IMR-90 (cell line): Measurements from ENCODE around the gene RHOBTB1. TPM values are rescaled to one million over a fixed set of nuclear protein-coding genes. Genes with fewer than 3 reads are reported as not detected.
A peak's percentile ranks its signal among the peaks of the same experiment; 100 is the strongest.

Experiments
- ATAC-seq: fragments of 200-7000 bp; cut with Tn5 transposase; 2 replicates; pipeline ENCODE4 v1.9.1; 2020; ENCODE audit warnings: low read depth, mild to moderate bottlenecking, moderate library complexity
- BruUV-seq: library from RNA; stranded (reverse); fragments of 400-500 nt; replicated peaks from 2 replicates; lab custom pipeline; 2021; lab: Mats Ljungman, UMichigan
- CTCF ChIA-PET: fragments of 300-600 bp; formaldehyde crosslinking; extraction: SDS; loops from one replicate; lab custom pipeline; 2021; ENCODE audit warnings: antibody characterized with exemption; lab: Yijun Ruan, JAX
- POLR2A ChIA-PET: fragments of 300-600 bp; sonication (Branson Sonifier 250); formaldehyde crosslinking; loops from one replicate; lab custom pipeline; 2022; ENCODE audit warnings: antibody characterized with exemption; ENCODE audit not compliant: unreplicated experiment; lab: Charles Lee
- DNase-seq: peaks from one replicate; pipeline ENCODE4 v3.0.0; 2013
- H2AFZ ChIP-seq: replicated peaks from 2 replicates; pipeline ENCODE3; 2013; ENCODE audit warnings: low read length, mild to moderate bottlenecking; ENCODE audit not compliant: poor library complexity
- H2AK5ac ChIP-seq: 2 replicates; pipeline ENCODE4 v1.6.1; 2013; ENCODE audit warnings: low read depth, low read length, inconsistent platforms
- H2AK9ac ChIP-seq: replicated peaks from 2 replicates; pipeline ENCODE3; 2013; ENCODE audit warnings: mild to moderate bottlenecking, low read depth, low read length, moderate library complexity; ENCODE audit not compliant: poor library complexity
- H2BK120ac ChIP-seq: 2 replicates; pipeline ENCODE4 v1.6.1; 2013; ENCODE audit warnings: low read depth, low read length, inconsistent platforms
- H2BK15ac ChIP-seq: 3 replicates; pipeline ENCODE4 v1.6.1; 2013; ENCODE audit warnings: low read depth, low read length, inconsistent platforms
- H2BK20ac ChIP-seq: 2 replicates; pipeline ENCODE4 v1.6.1; 2013; ENCODE audit warnings: low read depth, mild to moderate bottlenecking, inconsistent platforms, low read length, moderate library complexity
- H2BK5ac ChIP-seq: 2 replicates; pipeline ENCODE4 v1.6.1; 2013; ENCODE audit warnings: mild to moderate bottlenecking, low read depth, low read length, inconsistent platforms; ENCODE audit not compliant: poor library complexity, severe bottlenecking
- H3K14ac ChIP-seq: replicated peaks from 2 replicates; pipeline ENCODE4 v1.6.1; 2013; ENCODE audit warnings: low read depth, low read length, inconsistent platforms
- H3K18ac ChIP-seq: 2 replicates; pipeline ENCODE4 v1.6.1; 2013; ENCODE audit warnings: low read depth, low read length, control low read depth
- H3K23ac ChIP-seq: 2 replicates; pipeline ENCODE4 v1.6.1; 2013; ENCODE audit warnings: low read depth, low read length, inconsistent platforms
- H3K27ac ChIP-seq: 2 replicates; pipeline ENCODE4 v1.5.1; 2013; ENCODE audit warnings: mild to moderate bottlenecking, control low read depth, low read length; ENCODE audit not compliant: insufficient read depth
- H3K27me3 ChIP-seq: 2 replicates; pipeline ENCODE4 v1.6.1; 2013; ENCODE audit warnings: low read length; ENCODE audit not compliant: control insufficient read depth, insufficient read depth
- H3K36me3 ChIP-seq: 2 replicates; pipeline ENCODE4 v1.6.1; 2013; ENCODE audit warnings: low read length, mixed read lengths; ENCODE audit not compliant: control insufficient read depth, insufficient read depth
- H3K4ac ChIP-seq: 2 replicates; pipeline ENCODE4 v1.6.1; 2013; ENCODE audit warnings: low read depth, low read length, inconsistent platforms
- H3K4me1 ChIP-seq: 2 replicates; pipeline ENCODE4 v1.6.1; 2013; ENCODE audit warnings: low read length, mixed read lengths; ENCODE audit not compliant: control insufficient read depth, insufficient read depth
- H3K4me2 ChIP-seq: 2 replicates; pipeline ENCODE4 v1.6.1; 2013; ENCODE audit warnings: low read depth, mild to moderate bottlenecking, control low read depth, low read length, moderate library complexity
- H3K4me3 ChIP-seq: 2 replicates; pipeline ENCODE4 v1.5.1; 2013; ENCODE audit warnings: low read depth, mild to moderate bottlenecking, control low read depth, low read length, moderate library complexity; ENCODE audit not compliant: insufficient read depth
- H3K56ac ChIP-seq: 2 replicates; pipeline ENCODE4 v1.6.1; 2013; ENCODE audit warnings: low read length, inconsistent platforms; ENCODE audit not compliant: insufficient read depth; ENCODE audit errors: extremely low read depth
- H3K79me1 ChIP-seq, 2 experiments: 2 replicates each; pipeline ENCODE4 v1.6.1; 2013; ENCODE audit warnings: low read length in 2 of 2, inconsistent platforms in 1 of 2, low read depth in 1 of 2
- H3K9ac ChIP-seq: 2 replicates; pipeline ENCODE4 v1.6.1; 2013; ENCODE audit warnings: low read depth, low read length, control low read depth
- H3K9me1 ChIP-seq: 2 replicates; pipeline ENCODE4 v1.6.1; 2013; ENCODE audit warnings: low read length, inconsistent platforms; ENCODE audit not compliant: insufficient read depth
- H3K9me3 ChIP-seq: 2 replicates; pipeline ENCODE4 v1.6.1; 2013; ENCODE audit warnings: low read length; ENCODE audit not compliant: control insufficient read depth, insufficient read depth
- H4K20me1 ChIP-seq: 2 replicates; pipeline ENCODE4 v1.6.1; 2013; ENCODE audit warnings: low read length, inconsistent platforms; ENCODE audit not compliant: insufficient read depth
- H4K5ac ChIP-seq: 2 replicates; pipeline ENCODE4 v1.6.1; 2013; ENCODE audit warnings: mild to moderate bottlenecking, low read depth, low read length, control low read depth
- H4K8ac ChIP-seq, 2 experiments: 2 replicates each; pipeline ENCODE4 v1.6.1; 2013; ENCODE audit warnings: low read depth in 2 of 2, low read length in 2 of 2, control low read depth in 1 of 2, inconsistent platforms in 1 of 2
- H4K91ac ChIP-seq: 2 replicates; pipeline ENCODE4 v1.6.1; 2013; ENCODE audit warnings: low read depth, low read length, inconsistent platforms; ENCODE audit not compliant: insufficient read depth
- BHLHE40 ChIP-seq: fragments of 150-350 bp; IDR thresholded peaks from 2 replicates; pipeline ENCODE4 v1.6.1; 2016; ENCODE audit warnings: mild to moderate bottlenecking, low read depth, low read length
- CEBPB ChIP-seq: IDR thresholded peaks from 2 replicates; pipeline ENCODE4 v1.6.1; 2012; ENCODE audit warnings: low read depth, low read length, improper control_type of control experiment
- CHD1 ChIP-seq: IDR thresholded peaks from 2 replicates; pipeline ENCODE4 v1.6.1; 2012; ENCODE audit warnings: low read depth, low read length, improper control_type of control experiment
- CTCF ChIP-seq: conservative IDR thresholded peaks from 2 replicates; pipeline ENCODE4 v1.5.1; 2012; ENCODE audit warnings: mild to moderate bottlenecking, low read depth, low read length, improper control_type of control experiment
- ELK1 ChIP-seq: fragments of 150-350 bp; IDR thresholded peaks from 2 replicates; pipeline ENCODE4 v1.6.1; 2016; ENCODE audit warnings: low read depth, mild to moderate bottlenecking, low read length, moderate library complexity, borderline replicate concordance
- FOS ChIP-seq: fragments of 150-350 bp; IDR thresholded peaks from 2 replicates; pipeline ENCODE4 v1.6.1; 2016; ENCODE audit warnings: low read depth, low read length
- MAFK ChIP-seq: IDR thresholded peaks from 2 replicates; pipeline ENCODE4 v1.6.1; 2012; ENCODE audit warnings: low read depth, low read length, improper control_type of control experiment
- MAZ ChIP-seq: IDR thresholded peaks from 2 replicates; pipeline ENCODE4 v1.6.1; 2012; ENCODE audit warnings: low read depth, mild to moderate bottlenecking, low read length, improper control_type of control experiment, moderate library complexity, borderline replicate concordance
- MXI1 ChIP-seq: IDR thresholded peaks from 2 replicates; pipeline ENCODE4 v1.6.1; 2012; ENCODE audit warnings: low read depth, mild to moderate bottlenecking, low read length, moderate library complexity, borderline replicate concordance
- NFE2L2 ChIP-seq: fragments of 150-350 bp; IDR thresholded peaks from 2 replicates; pipeline ENCODE4 v1.6.1; 2016; ENCODE audit warnings: low read depth, mild to moderate bottlenecking, low read length
- POLR2A ChIP-seq: IDR thresholded peaks from 2 replicates; pipeline ENCODE4 v1.6.1; 2012; ENCODE audit warnings: mild to moderate bottlenecking, low read depth, low read length
- RAD21 ChIP-seq: IDR thresholded peaks from 2 replicates; pipeline ENCODE4 v1.6.1; 2012; ENCODE audit warnings: low read length, improper control_type of control experiment
- RFX5 ChIP-seq: IDR thresholded peaks from 2 replicates; pipeline ENCODE4 v1.8.0; 2012; ENCODE audit warnings: low read depth, mild to moderate bottlenecking, low read length, moderate library complexity
- SMC3 ChIP-seq: fragments of 150-350 bp; IDR thresholded peaks from 2 replicates; pipeline ENCODE4 v1.6.1; 2016; ENCODE audit warnings: low read depth, mild to moderate bottlenecking, antibody characterized with exemption, low read length, moderate library complexity
- USF2 ChIP-seq: fragments of 150-350 bp; IDR thresholded peaks from 2 replicates; pipeline ENCODE4 v1.6.1; 2017; ENCODE audit warnings: mild to moderate bottlenecking, antibody characterized with exemption, low read length, low read depth
- WGBS, 2 experiments: methylation state at CpG; one replicate each; pipeline versions ENCODE4 v1.1.5 to v1.1.7; 2013; ENCODE audit warnings: missing lambda C conversion rate in 2 of 2; ENCODE audit not compliant: insufficient read length in 1 of 2; ENCODE audit errors: extremely low coverage in 2 of 2; 5-methylcytosine and 5-hydroxymethylcytosine counted together
- dilution Hi-C: fragments of 300-500 bp; cut with HindIII; formaldehyde crosslinking; loops from one replicate; pipeline ENCODE4 v1.14.3; 2018; ENCODE audit warnings: low sequenced_read_pairs; ENCODE audit not compliant: unreplicated experiment
- in situ Hi-C: fragments of 300-500 bp; cut with MboI; formaldehyde crosslinking; loops from 3 replicates; pipeline ENCODE4 v1.14.3; 2019; ENCODE audit warnings: low sequenced_read_pairs, inconsistent platforms, mixed read lengths
- intact Hi-C: fragments of 100-400 bp; cut with micrococcal nuclease; formaldehyde crosslinking; loops from 2 replicates; pipeline ENCODE4 v1.10.0; 2022
- polyA plus RNA-seq, 3 experiments: library from polyadenylated mRNA; depleted of rRNA; stranded (reverse); fragments of >200 nt; gene quantifications; 2 replicates each; pipeline ENCODE4 v1.2.3, GENCODE V29; 2012; ENCODE audit warnings: low replicate concordance in 1 of 3
- total RNA-seq: library from RNA; depleted of rRNA; stranded (reverse); fragments of >200 nt; gene quantifications from 2 replicates; pipeline ENCODE4 v1.2.3, GENCODE V29; 2012

Gene RHOBTB1
- total and polyA plus RNA-seq, 2 of the 4 experiments (the other 2 are of a cell fraction), result 8.9 to 15.2 TPM

GRCh38 chr10:60846173-60846572, 97.8 kb downstream of the RHOBTB1 start:
- Histone ChIP-seq H4K5ac (no peak overlapping the region), H4K20me1 (no peaks in the 10 kb centered on the region), H3K56ac (0 out of 2 replicates have a peak overlapping the region, but pooled peaks have one; percentile 7), H2AK9ac (peak overlapping the region; percentile 48), H2AFZ (peak overlapping the region; percentile 70), H2BK5ac (peak overlapping the region; percentile 47), H4K8ac (peak overlapping the region in 1 of 2 experiments; percentile 53; a peak in 1 of 4 replicates), H2AK5ac (peak overlapping the region; percentile 62; the same call in 1 of the 2 replicates), H3K27ac (peak overlapping the region; percentile 58; the same call in 1 of the 2 replicates), H3K4me3 (no peak overlapping the region), H2BK15ac (peak overlapping the region; percentile 87; the same call in 1 of the 3 replicates), H3K14ac (peak overlapping the region; percentile 53; the same call in 1 of the 2 replicates), H3K9me3 (peaks cover 4% of the 10 kb centered on the region), H3K9ac (no peak overlapping the region), H3K79me1 (no peaks in the 10 kb centered on the region), H3K27me3 (no peaks in the 10 kb centered on the region), H3K18ac (no peak overlapping the region; the same call in 1 of the 2 replicates), H3K23ac (peak overlapping the region; percentile 73; the same call in 1 of the 2 replicates), H3K36me3 (no peaks in the 10 kb centered on the region), H3K9me1 (no peaks in the 10 kb centered on the region; the same call in 1 of the 2 replicates), H3K4me2 (no peak overlapping the region), H2BK20ac (peak overlapping the region; percentile 94), H3K4ac (peak overlapping the region; percentile 92), H3K4me1 (peaks cover 12% of the 10 kb centered on the region), H4K91ac (0 out of 2 replicates have a peak overlapping the region, but pooled peaks have one; percentile 18), H2BK120ac (peak overlapping the region; percentile 90)
- POLR2A ChIA-PET, result interaction anchor here (0.5 kb wide), 1 partner anchor 1587 kb away, joined by 3 read pairs; no protein-coding TSS in a partner anchor
- ATAC-seq, result peak; percentile 81
- in situ Hi-C loops, result no loop called here
- CTCF ChIA-PET, result interaction anchor here (0.9 to 1.4 kb wide), 5 partner anchors 12 to 176 kb away, joined by 3 to 4 read pairs (median 3); no protein-coding TSS in a partner anchor
- no CpG with 5 or more reads among the region's 1 CpG for WGBS, 2 experiments
- DNase-seq, result peak; percentile 72
- TF ChIP-seq CTCF, result peak; percentile 24; the same call in 1 of the 2 replicates
- TF ChIP-seq USF2, result no peak
- TF ChIP-seq RAD21, result peak; percentile 40; the same call in 1 of the 2 replicates
- no peak for TF ChIP-seq BHLHE40
- TF ChIP-seq RFX5, result no peak
- TF ChIP-seq SMC3, result no peak
- no peak for TF ChIP-seq CHD1
- no peak for TF ChIP-seq MXI1
- no peak for TF ChIP-seq NFE2L2
- no peak for TF ChIP-seq POLR2A
- no peak for TF ChIP-seq CEBPB
- TF ChIP-seq MAZ, result no peak
- TF ChIP-seq MAFK, result no peak
- TF ChIP-seq ELK1, result no peak
- 0 out of 2 replicates have a peak, but pooled peaks have one; percentile 14 for TF ChIP-seq FOS
- dilution Hi-C loops, result no loop called here
- intact Hi-C loops, result no loop called here
- no TSS peak for BruUV-seq
